ENCODE data around the gene NUDT3. TPM values are rescaled to one million over a fixed set of nuclear protein-coding genes. Genes with fewer than 3 reads are reported as not detected.
A peak's percentile ranks its signal among the peaks of the same experiment; 100 is the strongest.

Gene NUDT3
- total and polyA plus RNA-seq, 4 experiments from 2014 or later = 7.0 to 25.9 (median 18.0) TPM

DNA sequence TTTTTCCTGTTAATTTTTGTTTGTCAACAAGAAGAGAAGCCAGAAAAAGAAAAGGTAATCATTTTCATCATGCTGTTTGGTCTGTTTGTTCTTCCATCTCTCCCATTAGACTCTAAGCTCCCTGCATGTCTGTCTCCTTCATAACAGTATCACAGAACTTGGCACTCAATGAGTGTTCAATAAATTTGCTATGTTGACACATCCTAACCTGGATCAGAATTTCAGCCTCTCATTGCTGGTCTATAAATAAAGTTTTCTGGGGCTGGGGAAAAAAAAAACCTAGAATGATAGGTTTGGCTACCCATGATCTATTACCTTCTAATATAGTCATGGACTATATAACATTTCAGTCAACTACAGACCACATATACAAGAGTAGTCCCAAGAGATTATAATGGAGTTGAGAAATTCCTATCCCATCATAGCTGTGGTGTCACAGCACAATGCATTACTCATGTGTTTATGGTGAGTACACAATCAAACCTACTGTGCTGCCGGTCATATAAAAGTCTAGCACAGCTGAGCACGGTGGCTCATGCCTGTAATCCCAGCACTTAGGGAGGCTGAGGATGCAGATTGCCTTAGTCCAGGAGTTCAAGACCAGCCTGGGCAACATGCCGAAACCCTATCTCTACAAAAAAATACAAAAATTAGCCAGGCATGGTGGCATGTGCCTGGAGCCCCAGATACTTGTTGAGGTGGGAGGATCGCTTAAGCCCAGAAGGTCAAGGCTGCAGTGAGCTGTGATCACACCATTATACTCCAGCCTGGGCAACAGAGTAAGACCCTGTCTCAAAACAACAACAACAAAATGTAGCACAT lies 5.9 kb downstream of the NUDT3 start:
- H3K36me3 Mint-ChIP-seq = peaks cover 3 to 5% of the 10 kb centered on the region in 2 donors
- ChIA-PET POLR2A (ENCODE audit: partially characterized antibody) (interaction anchor here (1.1 kb wide), 1 partner anchor 137 kb away, joined by 3 read pairs; no protein-coding TSS in a partner anchor), CTCF (ENCODE audit: partially characterized antibody) (interaction anchor here (0.7 to 1.0 kb wide), 2 partner anchors 190 to 191 kb away, joined by 3 to 5 read pairs; no protein-coding TSS in a partner anchor)
- no peaks in the 10 kb centered on the region for H3K27me3 Mint-ChIP-seq
- peak overlapping the region in 1 of 7 donors; percentile 42 for H3K27ac Mint-ChIP-seq
- Histone ChIP-seq H3K9me3 (ENCODE audit: control insufficient read depth in 1 of 2, low read length in 2 of 2) (no peaks in the 10 kb centered on the region), H3K4me1 (ENCODE audit: insufficient read depth, low read length) (peaks cover 23% of the 10 kb centered on the region), H3K27ac (ENCODE audit: low read depth, low read length) (no peak overlapping the region), H3K4me3 (ENCODE audit: low read length in 2 of 2) (no peak overlapping the region), H3K27me3 (ENCODE audit: insufficient read depth, low read length) (no peaks in the 10 kb centered on the region), H3K36me3 (ENCODE audit: insufficient read depth, low read length) (no peaks in the 10 kb centered on the region)
- peaks cover 23 to 45% (median 26%) of the 10 kb centered on the region in 4 donors for H3K4me1 Mint-ChIP-seq
- H3K9me3 Mint-ChIP-seq = peaks cover 0 to 1% (median 0%) of the 10 kb centered on the region in 8 donors
- no peak for DNase-seq
- intact Hi-C loops (cut with micrococcal nuclease) = no loop called here
- H3K4me3 Mint-ChIP-seq = no peak overlapping the region

DNA sequence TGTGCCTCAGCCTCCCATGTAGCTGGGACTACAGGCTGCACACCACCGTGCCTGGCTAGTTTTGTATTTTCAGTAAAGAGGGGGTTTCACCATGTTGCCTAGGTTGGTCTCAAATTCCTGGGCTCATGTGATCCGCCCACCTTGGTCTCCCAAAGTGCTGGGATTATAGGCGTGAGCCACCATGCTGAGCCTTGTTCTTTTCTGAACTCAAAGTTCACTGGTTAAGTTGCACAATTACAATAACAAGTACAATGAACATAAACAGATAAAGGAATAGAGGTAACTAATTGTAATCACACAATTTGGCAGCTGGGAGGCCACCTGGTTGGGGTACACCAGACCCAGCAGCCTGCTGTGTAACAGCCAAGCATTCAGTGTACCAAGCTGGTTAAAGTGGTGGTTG lies 6.7 kb downstream of the NUDT3 start:
- no peak for DNase-seq
- ChIA-PET CTCF (ENCODE audit: partially characterized antibody) (interaction anchor here (1.0 kb wide), 1 partner anchor 189 kb away, joined by 3 read pairs; no protein-coding TSS in a partner anchor), POLR2A (ENCODE audit: partially characterized antibody) (no interaction called here)
- Histone ChIP-seq H3K4me3 (ENCODE audit: low read length in 2 of 2) (no peak overlapping the region), H3K9me3 (ENCODE audit: control insufficient read depth in 1 of 2, low read length in 2 of 2) (no peaks in the 10 kb centered on the region), H3K36me3 (ENCODE audit: insufficient read depth, low read length) (no peaks in the 10 kb centered on the region), H3K27me3 (ENCODE audit: insufficient read depth, low read length) (no peaks in the 10 kb centered on the region), H3K27ac (ENCODE audit: low read depth, low read length) (no peak overlapping the region), H3K4me1 (ENCODE audit: insufficient read depth, low read length) (peaks cover 16% of the 10 kb centered on the region)
- Mint-ChIP-seq H3K27me3 (no peaks in the 10 kb centered on the region), H3K27ac (no peak overlapping the region), H3K4me1 (peaks cover 23 to 52% (median 28%) of the 10 kb centered on the region in 4 donors), H3K9me3 (peaks cover 0 to 1% (median 0%) of the 10 kb centered on the region in 8 donors), H3K4me3 (no peak overlapping the region), H3K36me3 (peaks cover 3 to 5% of the 10 kb centered on the region in 2 donors)
- intact Hi-C loops (cut with micrococcal nuclease) = no loop called here

DNA sequence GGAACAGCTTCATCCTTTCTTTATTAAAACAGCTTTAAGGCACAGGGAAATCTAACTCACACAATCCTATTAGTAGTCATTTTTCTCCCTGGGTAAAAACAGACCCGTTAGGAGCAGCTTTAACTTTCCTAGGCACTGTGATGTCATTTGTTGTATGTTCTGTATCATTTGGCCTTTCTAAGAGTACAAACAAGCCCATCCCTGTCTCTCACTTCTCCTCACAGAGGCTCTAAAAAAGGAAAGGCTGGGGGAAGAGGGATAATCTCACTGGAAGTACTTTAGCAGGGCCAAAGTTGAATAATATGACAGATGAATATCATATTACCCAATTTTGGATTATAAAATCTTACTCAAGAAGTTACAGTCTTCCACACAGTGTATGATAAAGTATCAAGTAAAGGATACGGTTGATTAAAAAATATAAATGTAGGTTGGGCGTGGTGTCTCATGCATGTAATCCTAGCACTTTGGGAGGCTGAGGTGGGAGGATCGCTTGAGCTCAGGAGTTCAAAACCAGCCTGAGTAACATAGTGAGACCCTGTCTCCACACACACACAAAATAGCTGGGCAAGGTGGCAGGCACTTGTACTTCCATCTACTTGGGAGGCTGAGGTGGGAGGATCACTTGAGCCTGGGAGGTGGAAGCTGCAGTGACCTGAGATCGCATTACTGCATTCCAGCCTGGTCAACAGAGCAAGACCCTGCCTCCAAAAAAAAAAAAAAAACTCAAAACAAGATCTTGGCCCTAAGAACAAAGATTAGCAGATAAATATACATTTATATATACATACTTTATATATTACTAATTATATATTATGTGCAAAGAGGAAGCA lies 7.9 kb downstream of the NUDT3 start:
- ChIA-PET CTCF (ENCODE audit: partially characterized antibody) (interaction anchor here (1.2 kb wide), 2 partner anchors 9 to 135 kb away, joined by 3 to 4 read pairs; partner anchors contain the start of gene NUDT3), POLR2A (ENCODE audit: partially characterized antibody) (interaction anchor here (0.9 kb wide), 1 partner anchor 7 kb away, joined by 3 read pairs; no protein-coding TSS in a partner anchor)
- intact Hi-C loops (cut with micrococcal nuclease) = no loop called here
- H3K9me3 ChIP-seq (ENCODE audit: control insufficient read depth in 1 of 2, low read length in 2 of 2) = no peaks in the 10 kb centered on the region
- peaks cover 3 to 5% of the 10 kb centered on the region in 2 donors for H3K36me3 Mint-ChIP-seq
- H3K27me3 Mint-ChIP-seq = no peaks in the 10 kb centered on the region
- H3K4me1 ChIP-seq (ENCODE audit: insufficient read depth, low read length) = peaks cover 14% of the 10 kb centered on the region
- no peak overlapping the region for H3K4me3 Mint-ChIP-seq
- H3K27ac Mint-ChIP-seq = peak overlapping the region in 1 of 7 donors; percentile 10
- peaks cover 23 to 57% (median 32%) of the 10 kb centered on the region in 4 donors for H3K4me1 Mint-ChIP-seq
- H3K4me3 ChIP-seq (ENCODE audit: low read length in 2 of 2) = no peak overlapping the region
- no peaks in the 10 kb centered on the region for H3K27me3 ChIP-seq (ENCODE audit: insufficient read depth, low read length)
- H3K9me3 Mint-ChIP-seq = peaks cover 0 to 1% (median 0%) of the 10 kb centered on the region in 8 donors
- no peak overlapping the region for H3K27ac ChIP-seq (ENCODE audit: low read depth, low read length)
- no peaks in the 10 kb centered on the region for H3K36me3 ChIP-seq (ENCODE audit: insufficient read depth, low read length)
- DNase-seq = no peak

DNA sequence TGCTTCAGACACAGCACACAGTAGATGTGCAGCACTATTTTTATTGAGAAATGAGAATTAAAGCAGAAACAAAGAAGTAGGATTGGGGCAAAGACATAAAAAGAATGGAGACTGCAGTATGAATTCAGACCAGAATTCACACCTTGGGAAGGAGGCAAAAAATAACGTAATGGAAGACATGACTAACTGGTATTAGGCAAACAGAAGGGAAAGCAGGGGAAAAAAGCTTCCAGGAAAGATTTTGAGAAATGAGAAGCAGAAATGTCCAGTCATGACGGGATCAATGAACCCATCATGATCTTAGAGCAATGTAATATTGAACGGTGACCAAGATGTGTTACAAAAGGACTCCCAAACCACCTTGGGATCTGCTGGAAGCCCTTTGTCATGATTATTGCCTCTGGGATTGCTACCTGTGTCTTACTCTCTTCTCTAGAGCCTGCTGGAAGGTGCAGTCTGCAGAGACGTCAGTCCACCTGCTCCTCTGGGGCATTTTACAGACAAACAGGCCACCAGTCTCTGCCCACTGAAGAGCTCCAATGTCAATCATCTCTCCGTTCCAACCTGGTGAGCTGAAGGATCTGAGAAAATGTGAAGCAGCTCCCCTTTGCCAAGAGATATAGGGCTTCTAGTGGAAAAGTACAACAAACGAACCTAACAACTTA lies 8.7 kb downstream of the NUDT3 start:
- no peak overlapping the region for H3K4me3 Mint-ChIP-seq
- intact Hi-C loops (cut with micrococcal nuclease) = no loop called here
- peaks cover 22 to 51% (median 31%) of the 10 kb centered on the region in 4 donors for H3K4me1 Mint-ChIP-seq
- no peak overlapping the region for H3K27ac ChIP-seq (ENCODE audit: low read depth, low read length)
- peaks cover 0 to 1% (median 0%) of the 10 kb centered on the region in 8 donors for H3K9me3 Mint-ChIP-seq
- ChIA-PET POLR2A (ENCODE audit: partially characterized antibody) (interaction anchor here (0.9 kb wide), 1 partner anchor 8 kb away, joined by 3 read pairs; no protein-coding TSS in a partner anchor), CTCF (ENCODE audit: partially characterized antibody) (interaction anchor here (1.2 kb wide), 2 partner anchors 9 to 134 kb away, joined by 3 to 4 read pairs; partner anchors contain the start of gene NUDT3)
- H3K36me3 ChIP-seq (ENCODE audit: insufficient read depth, low read length) = no peaks in the 10 kb centered on the region
- H3K36me3 Mint-ChIP-seq = peaks cover 3 to 5% of the 10 kb centered on the region in 2 donors
- no peaks in the 10 kb centered on the region for H3K27me3 ChIP-seq (ENCODE audit: insufficient read depth, low read length)
- H3K27ac Mint-ChIP-seq = peak overlapping the region in 4 of 7 donors; percentile 1 to 38 (median 10)
- DNase-seq = no peak
- H3K9me3 ChIP-seq (ENCODE audit: control insufficient read depth in 1 of 2, low read length in 2 of 2) = no peaks in the 10 kb centered on the region
- H3K27me3 Mint-ChIP-seq = no peaks in the 10 kb centered on the region
- H3K4me1 ChIP-seq (ENCODE audit: insufficient read depth, low read length) = peaks cover 14% of the 10 kb centered on the region
- H3K4me3 ChIP-seq (ENCODE audit: low read length in 2 of 2) = no peak overlapping the region

DNA sequence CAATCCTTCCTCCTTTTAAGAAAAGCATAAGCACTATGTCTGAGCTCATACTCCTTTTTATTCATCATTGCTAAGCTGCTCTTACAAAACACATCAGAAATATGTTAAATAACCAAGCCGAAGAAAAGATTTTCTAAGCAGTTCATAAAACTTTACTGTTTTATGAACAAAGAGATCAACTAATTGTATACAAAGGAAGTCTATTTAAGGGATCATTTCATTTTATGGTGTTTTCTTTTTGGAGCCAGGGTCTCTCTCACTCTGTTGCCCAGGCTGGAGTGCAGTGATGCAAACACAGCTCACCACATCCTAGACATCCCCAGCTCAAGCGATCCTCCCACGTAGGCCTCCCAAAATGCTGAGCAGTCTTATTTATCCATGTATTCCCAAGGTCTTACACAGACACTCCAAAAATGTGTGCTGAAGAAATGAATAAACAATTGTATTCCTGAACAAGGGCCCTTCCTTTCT lies 9.3 kb downstream of the NUDT3 start:
- H3K4me1 Mint-ChIP-seq = peaks cover 24 to 53% (median 33%) of the 10 kb centered on the region in 4 donors
- H3K36me3 Mint-ChIP-seq = peaks cover 3 to 5% of the 10 kb centered on the region in 2 donors
- no peaks in the 10 kb centered on the region for H3K27me3 Mint-ChIP-seq
- Histone ChIP-seq H3K4me3 (ENCODE audit: low read length in 2 of 2) (no peak overlapping the region), H3K36me3 (ENCODE audit: insufficient read depth, low read length) (no peaks in the 10 kb centered on the region), H3K27ac (ENCODE audit: low read depth, low read length) (no peak overlapping the region), H3K4me1 (ENCODE audit: insufficient read depth, low read length) (peaks cover 14% of the 10 kb centered on the region), H3K27me3 (ENCODE audit: insufficient read depth, low read length) (no peaks in the 10 kb centered on the region), H3K9me3 (ENCODE audit: control insufficient read depth in 1 of 2, low read length in 2 of 2) (no peaks in the 10 kb centered on the region)
- intact Hi-C loops (cut with micrococcal nuclease) = no loop called here
- H3K27ac Mint-ChIP-seq = peak overlapping the region in 3 of 7 donors; percentile 1 to 14 (median 2)
- POLR2A ChIA-PET (ENCODE audit: partially characterized antibody) = interaction anchor here (1.2 kb wide), 1 partner anchor 9 kb away, joined by 6 read pairs; no protein-coding TSS in a partner anchor
- H3K4me3 Mint-ChIP-seq = no peak overlapping the region
- DNase-seq = no peak
- peaks cover 0 to 1% (median 0%) of the 10 kb centered on the region in 8 donors for H3K9me3 Mint-ChIP-seq
- CTCF ChIA-PET (ENCODE audit: partially characterized antibody) = interaction anchor here (1.2 kb wide), 1 partner anchor 10 kb away, joined by 3 read pairs; the partner anchor contains the start of gene NUDT3

DNA sequence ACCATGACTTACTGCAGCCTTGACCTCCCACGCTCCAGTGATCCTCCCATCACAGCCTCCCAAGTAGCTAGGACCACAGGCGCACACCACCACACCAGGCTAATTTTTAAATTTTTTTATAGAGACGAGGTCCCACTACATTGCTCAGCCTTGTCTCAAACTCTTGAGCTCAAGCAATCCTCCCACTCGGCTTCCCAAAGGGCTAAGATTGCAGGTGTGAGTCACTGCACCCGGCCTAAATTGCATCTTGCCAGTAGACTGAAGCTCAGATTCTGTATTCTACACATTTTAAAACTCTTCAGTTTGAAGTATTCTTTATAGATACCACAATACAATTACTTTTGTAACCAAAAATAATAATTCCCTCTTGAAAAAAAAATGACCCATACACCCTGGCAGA lies 11.4 kb downstream of the NUDT3 start:
- DNase-seq = no peak
- CTCF ChIA-PET (ENCODE audit: partially characterized antibody) = interaction anchor here (1.5 kb wide), 1 partner anchor 34 kb away, joined by 4 read pairs; no protein-coding TSS in a partner anchor
- H3K4me3 ChIP-seq (ENCODE audit: low read length in 2 of 2) = no peak overlapping the region
- no peaks in the 10 kb centered on the region for H3K36me3 ChIP-seq (ENCODE audit: insufficient read depth, low read length)
- H3K27me3 ChIP-seq (ENCODE audit: insufficient read depth, low read length) = no peaks in the 10 kb centered on the region
- Mint-ChIP-seq H3K4me3 (no peak overlapping the region), H3K9me3 (peaks cover 0 to 1% (median 0%) of the 10 kb centered on the region in 8 donors), H3K4me1 (peaks cover 14 to 44% (median 24%) of the 10 kb centered on the region in 4 donors), H3K36me3 (peaks cover 3 to 5% of the 10 kb centered on the region in 2 donors), H3K27me3 (no peaks in the 10 kb centered on the region), H3K27ac (no peak overlapping the region)
- POLR2A ChIA-PET (ENCODE audit: partially characterized antibody) = no interaction called here
- H3K9me3 ChIP-seq (ENCODE audit: control insufficient read depth in 1 of 2, low read length in 2 of 2) = no peaks in the 10 kb centered on the region
- H3K27ac ChIP-seq (ENCODE audit: low read depth, low read length) = no peak overlapping the region
- peaks cover 11% of the 10 kb centered on the region for H3K4me1 ChIP-seq (ENCODE audit: insufficient read depth, low read length)
- intact Hi-C loops (cut with micrococcal nuclease) = no loop called here
